ENCODE measurements around the gene CCDC71L.

The CCDC71L gene

DNA sequence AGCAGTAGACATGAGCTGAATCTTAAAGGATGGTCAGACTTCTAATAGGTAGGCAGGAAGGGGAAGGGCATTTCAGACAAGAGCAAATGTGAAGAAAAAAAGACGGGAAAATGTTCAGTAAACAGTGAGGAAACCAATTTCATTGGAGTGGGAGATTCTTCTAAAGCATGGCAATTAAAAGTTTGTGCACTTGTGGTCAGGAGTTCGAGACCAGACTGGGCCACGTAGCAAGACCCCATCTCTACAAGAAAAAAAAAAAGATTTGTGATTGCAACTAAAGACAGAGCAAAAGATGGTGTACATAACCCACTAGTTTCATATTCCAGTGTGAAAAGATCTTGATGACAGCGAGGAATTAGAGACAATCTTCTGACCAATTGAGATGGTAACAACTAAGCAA, 41.7 kb downstream of the CCDC71L start:
- peaks cover 14% of the 10 kb centered on the region; the same call in 1 of the 2 replicates for H3K9me3 ChIP-seq (ENCODE audit: insufficient read depth, low read length)
- H3K4me1 ChIP-seq (ENCODE audit: low read length), result no peaks in the 10 kb centered on the region
- H3K27me3 ChIP-seq (ENCODE audit: low read depth, low read length), result no peaks in the 10 kb centered on the region
- no peak overlapping the region for H2AFZ ChIP-seq (ENCODE audit: low read depth, low read length)
- no peak overlapping the region for H3K4me2 ChIP-seq (ENCODE audit: low read length)
- no peak for TF ChIP-seq EZH2phosphoT487 (IDR thresholded peaks at IDR 0.05; ENCODE audit: low read depth)
- TF ChIP-seq, protein P1, sequence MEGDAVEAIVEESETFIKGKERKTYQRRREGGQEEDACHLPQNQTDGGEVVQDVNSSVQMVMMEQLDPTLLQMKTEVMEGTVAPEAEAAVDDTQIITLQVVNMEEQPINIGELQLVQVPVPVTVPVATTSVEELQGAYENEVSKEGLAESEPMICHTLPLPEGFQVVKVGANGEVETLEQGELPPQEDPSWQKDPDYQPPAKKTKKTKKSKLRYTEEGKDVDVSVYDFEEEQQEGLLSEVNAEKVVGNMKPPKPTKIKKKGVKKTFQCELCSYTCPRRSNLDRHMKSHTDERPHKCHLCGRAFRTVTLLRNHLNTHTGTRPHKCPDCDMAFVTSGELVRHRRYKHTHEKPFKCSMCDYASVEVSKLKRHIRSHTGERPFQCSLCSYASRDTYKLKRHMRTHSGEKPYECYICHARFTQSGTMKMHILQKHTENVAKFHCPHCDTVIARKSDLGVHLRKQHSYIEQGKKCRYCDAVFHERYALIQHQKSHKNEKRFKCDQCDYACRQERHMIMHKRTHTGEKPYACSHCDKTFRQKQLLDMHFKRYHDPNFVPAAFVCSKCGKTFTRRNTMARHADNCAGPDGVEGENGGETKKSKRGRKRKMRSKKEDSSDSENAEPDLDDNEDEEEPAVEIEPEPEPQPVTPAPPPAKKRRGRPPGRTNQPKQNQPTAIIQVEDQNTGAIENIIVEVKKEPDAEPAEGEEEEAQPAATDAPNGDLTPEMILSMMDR (IDR thresholded peaks at IDR 0.05; ENCODE audit: low read depth, low read length), result no peak
- H3K27ac ChIP-seq (ENCODE audit: low read length), result no peak overlapping the region
- H3K79me2 ChIP-seq (ENCODE audit: low read length), result no peaks in the 10 kb centered on the region
- no peaks in the 10 kb centered on the region for H4K20me1 ChIP-seq (ENCODE audit: insufficient read depth, low read length)
- peaks cover 3% of the 10 kb centered on the region for H3K36me3 ChIP-seq (replicated peaks; ENCODE audit: low read depth, low read length)
- H3K4me3 ChIP-seq (ENCODE audit: low read length), result no peak overlapping the region
- H3K9ac ChIP-seq (ENCODE audit: low read length), result no peak overlapping the region

DNA sequence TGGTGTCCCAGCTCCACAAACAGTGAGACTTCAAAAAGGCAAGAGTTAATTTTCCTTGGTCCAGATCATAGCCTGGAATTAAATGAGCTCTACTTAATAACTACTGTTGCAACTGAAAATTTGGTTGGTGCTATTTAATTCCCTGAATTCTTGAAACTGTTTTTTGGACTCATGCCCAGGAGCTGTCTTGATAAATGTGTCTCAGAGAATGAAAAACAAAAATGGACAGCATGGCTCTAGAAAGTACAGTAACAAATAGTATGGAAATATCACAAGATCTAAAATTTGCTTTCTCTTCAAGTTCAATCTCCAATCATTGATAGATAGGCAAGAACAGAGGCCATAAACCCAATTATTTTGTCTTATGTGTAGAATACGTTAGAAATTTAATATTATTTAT, 42.5 kb downstream of the CCDC71L start:
- H3K9me3 ChIP-seq (ENCODE audit: insufficient read depth, low read length), result peaks cover 14% of the 10 kb centered on the region; the same call in 1 of the 2 replicates
- H2AFZ ChIP-seq (ENCODE audit: low read depth, low read length), result no peak overlapping the region
- no peaks in the 10 kb centered on the region for H3K4me1 ChIP-seq (ENCODE audit: low read length)
- no peak for TF ChIP-seq EZH2phosphoT487 (IDR thresholded peaks at IDR 0.05; ENCODE audit: low read depth)
- TF ChIP-seq, protein P1 (IDR thresholded peaks at IDR 0.05; ENCODE audit: low read depth, low read length), result no peak
- H3K27ac ChIP-seq (ENCODE audit: low read length), result no peak overlapping the region
- no peak overlapping the region for H3K4me2 ChIP-seq (ENCODE audit: low read length)
- H3K27me3 ChIP-seq (ENCODE audit: low read depth, low read length), result no peaks in the 10 kb centered on the region
- H3K79me2 ChIP-seq (ENCODE audit: low read length), result no peaks in the 10 kb centered on the region
- H4K20me1 ChIP-seq (ENCODE audit: insufficient read depth, low read length), result no peaks in the 10 kb centered on the region
- H3K36me3 ChIP-seq (replicated peaks; ENCODE audit: low read depth, low read length), result peaks cover 3% of the 10 kb centered on the region
- H3K4me3 ChIP-seq (ENCODE audit: low read length), result no peak overlapping the region
- H3K9ac ChIP-seq (ENCODE audit: low read length), result no peak overlapping the region

DNA sequence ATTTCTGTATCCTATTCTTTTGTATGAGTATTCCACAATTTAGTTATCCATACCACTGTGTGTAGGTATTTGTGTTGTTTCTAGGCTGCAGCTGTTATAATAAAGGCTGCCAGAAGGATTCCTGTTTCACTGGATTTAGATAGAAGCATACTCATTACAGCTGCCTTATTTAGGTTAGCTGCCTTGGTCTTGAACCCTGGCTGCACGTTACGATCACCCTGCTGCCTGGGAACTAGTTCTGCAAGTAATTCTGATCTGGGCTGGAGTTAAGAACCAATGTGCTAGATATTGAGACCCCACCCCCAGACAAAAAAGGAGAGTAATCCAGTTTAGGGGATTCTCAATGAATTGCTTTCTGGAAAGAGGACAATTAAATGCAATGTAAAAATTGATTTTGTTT, 43.1 kb downstream of the CCDC71L start:
- no peaks in the 10 kb centered on the region for H3K27me3 ChIP-seq (ENCODE audit: low read depth, low read length)
- no peak overlapping the region for H3K27ac ChIP-seq (ENCODE audit: low read length)
- peaks cover 3% of the 10 kb centered on the region for H3K36me3 ChIP-seq (replicated peaks; ENCODE audit: low read depth, low read length)
- no peak overlapping the region for H3K4me3 ChIP-seq (ENCODE audit: low read length)
- no peak overlapping the region for H3K9ac ChIP-seq (ENCODE audit: low read length)
- no peaks in the 10 kb centered on the region for H4K20me1 ChIP-seq (ENCODE audit: insufficient read depth, low read length)
- peaks cover 14% of the 10 kb centered on the region; the same call in 1 of the 2 replicates for H3K9me3 ChIP-seq (ENCODE audit: insufficient read depth, low read length)
- no peak for TF ChIP-seq EZH2phosphoT487 (IDR thresholded peaks at IDR 0.05; ENCODE audit: low read depth)
- TF ChIP-seq, protein P1 (IDR thresholded peaks at IDR 0.05; ENCODE audit: low read depth, low read length), result no peak
- no peaks in the 10 kb centered on the region for H3K4me1 ChIP-seq (ENCODE audit: low read length)
- no peaks in the 10 kb centered on the region for H3K79me2 ChIP-seq (ENCODE audit: low read length)
- H3K4me2 ChIP-seq (ENCODE audit: low read length), result no peak overlapping the region
- no peak overlapping the region for H2AFZ ChIP-seq (ENCODE audit: low read depth, low read length)

DNA sequence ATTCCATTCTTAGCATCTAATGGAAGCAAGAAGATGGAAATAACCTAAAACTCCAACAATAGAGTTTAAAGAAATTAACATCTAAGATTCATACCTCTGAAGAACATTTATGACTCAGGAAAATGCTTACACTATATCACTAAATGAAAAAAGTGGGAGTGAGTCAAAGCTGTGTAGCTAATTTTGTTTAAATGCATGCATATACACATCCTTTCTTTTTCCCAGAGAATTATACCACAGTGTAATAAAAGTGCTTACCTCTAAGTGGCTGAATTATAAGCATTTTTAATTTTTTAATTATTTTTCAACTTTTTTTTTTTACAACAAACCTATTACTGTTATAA, 44.3 kb downstream of the CCDC71L start:
- H3K4me2 ChIP-seq (ENCODE audit: low read length), result no peak overlapping the region
- H2AFZ ChIP-seq (ENCODE audit: low read depth, low read length), result no peak overlapping the region
- H3K4me1 ChIP-seq (ENCODE audit: low read length), result no peaks in the 10 kb centered on the region
- no peak overlapping the region for H3K27ac ChIP-seq (ENCODE audit: low read length)
- no peak overlapping the region for H3K9ac ChIP-seq (ENCODE audit: low read length)
- H4K20me1 ChIP-seq (ENCODE audit: insufficient read depth, low read length), result no peaks in the 10 kb centered on the region
- H3K36me3 ChIP-seq (replicated peaks; ENCODE audit: low read depth, low read length), result peaks cover 3% of the 10 kb centered on the region
- peaks cover 5% of the 10 kb centered on the region; the same call in 1 of the 2 replicates for H3K9me3 ChIP-seq (ENCODE audit: insufficient read depth, low read length)
- no peak overlapping the region for H3K4me3 ChIP-seq (ENCODE audit: low read length)
- no peak for TF ChIP-seq EZH2phosphoT487 (IDR thresholded peaks at IDR 0.05; ENCODE audit: low read depth)
- TF ChIP-seq, protein P1 (IDR thresholded peaks at IDR 0.05; ENCODE audit: low read depth, low read length), result no peak
- H3K27me3 ChIP-seq (ENCODE audit: low read depth, low read length), result no peaks in the 10 kb centered on the region
- H3K79me2 ChIP-seq (ENCODE audit: low read length), result no peaks in the 10 kb centered on the region

Data from OCI-LY3 (cell line).